Measurements from ENCODE around the gene TPRG1L. TPM values are rescaled to one million over a fixed set of nuclear protein-coding genes. Genes with fewer than 3 reads are reported as not detected.
"Not testable (repeated sequence)": the region's sequence is repeated elsewhere in the genome, so short reads cannot be mapped to it uniquely, and the experiment has no call there.

The TPRG1L gene
- total RNA-seq, 1 experiment from 2014 or later: 22.0 TPM

DNA sequence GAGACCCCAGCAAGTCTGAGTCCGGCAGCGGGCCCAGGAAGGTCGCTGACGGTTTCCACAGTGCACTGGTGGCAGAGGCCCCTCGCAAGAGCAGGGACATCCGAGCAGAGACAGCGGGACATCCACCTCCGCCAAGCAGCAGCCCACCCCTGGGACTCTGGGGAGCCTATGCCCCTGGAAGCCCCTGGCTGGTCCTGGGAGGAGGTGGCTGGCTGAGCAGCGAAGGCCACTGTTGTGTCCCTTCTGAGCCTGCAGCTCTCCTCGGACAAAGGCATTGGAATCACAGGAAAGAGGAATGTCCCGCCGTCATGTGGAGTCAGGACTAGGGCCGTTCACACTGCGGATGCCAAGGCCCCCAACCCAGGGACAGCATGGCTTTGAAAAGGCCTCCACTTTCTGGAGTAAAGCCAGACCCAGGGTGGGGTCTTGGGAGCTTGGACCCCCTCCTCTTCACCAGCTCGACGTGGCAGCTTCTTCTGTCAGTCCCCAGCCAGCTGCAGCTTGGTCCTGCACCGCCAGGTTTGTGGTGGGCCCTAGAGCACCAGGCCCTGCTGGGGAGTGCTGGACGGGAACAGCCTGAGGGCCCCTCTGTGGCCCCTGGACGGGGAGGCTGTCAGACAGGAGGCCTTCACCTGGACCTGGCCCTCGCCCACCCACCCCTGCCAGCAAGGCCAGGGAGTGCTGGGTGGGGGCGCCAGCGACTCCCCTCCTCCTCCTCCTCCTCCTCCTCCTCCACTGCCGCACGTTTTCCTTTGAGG, 14.9 kb upstream of the TPRG1L start:
- Histone ChIP-seq H3K36me3 (replicated peaks; ENCODE audit: control insufficient read depth, insufficient read depth, low read length) (no peaks in the 10 kb centered on the region; the same call in 1 of the 2 replicates), H3K27me3 (ENCODE audit: control insufficient read depth, insufficient read depth, low read length) (peaks cover 19% of the 10 kb centered on the region), H3K4me3 (ENCODE audit: insufficient read depth, low read depth, low read length) (no peak overlapping the region; the same call in 1 of the 2 replicates)
- peak; percentile 81 for DNase-seq

DNA sequence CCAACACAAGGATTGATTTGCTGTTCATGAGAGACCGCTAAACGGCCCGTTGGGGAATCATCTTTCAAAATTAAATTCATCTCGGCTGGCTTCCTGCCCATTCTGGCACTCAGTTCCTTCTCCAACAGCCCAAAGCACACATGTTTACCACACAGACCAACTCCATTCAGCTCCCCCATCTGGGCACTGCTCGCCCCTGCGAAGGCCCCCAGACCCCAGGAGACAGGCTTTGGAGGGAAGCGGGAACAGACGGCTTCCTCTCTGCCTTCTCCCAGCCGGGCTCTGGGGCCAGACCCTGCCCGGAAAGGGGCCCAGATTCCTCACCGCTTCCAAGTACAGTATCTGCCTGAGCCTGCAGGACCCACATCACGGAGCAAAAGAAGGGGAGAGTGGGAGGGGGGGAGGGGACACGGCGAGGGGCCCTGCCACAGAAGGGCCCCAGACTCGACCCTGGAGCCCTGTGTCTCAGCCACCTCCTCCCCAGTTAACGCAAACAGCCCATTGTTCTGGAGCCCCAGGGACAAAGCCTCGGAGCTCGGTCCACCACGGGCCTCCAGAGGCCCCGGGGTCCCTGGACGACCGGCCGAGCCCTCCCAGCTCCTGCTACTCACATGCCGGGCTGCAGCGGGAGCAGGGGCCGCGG, 14.2 kb upstream of the TPRG1L start:
- no peaks in the 10 kb centered on the region; the same call in 1 of the 2 replicates for H3K36me3 ChIP-seq (replicated peaks; ENCODE audit: control insufficient read depth, insufficient read depth, low read length)
- peak; percentile 84 for DNase-seq
- peak overlapping the region; percentile 77 for H3K4me3 ChIP-seq (ENCODE audit: insufficient read depth, low read depth, low read length)
- H3K27me3 ChIP-seq (ENCODE audit: control insufficient read depth, insufficient read depth, low read length): peaks cover 19% of the 10 kb centered on the region

DNA sequence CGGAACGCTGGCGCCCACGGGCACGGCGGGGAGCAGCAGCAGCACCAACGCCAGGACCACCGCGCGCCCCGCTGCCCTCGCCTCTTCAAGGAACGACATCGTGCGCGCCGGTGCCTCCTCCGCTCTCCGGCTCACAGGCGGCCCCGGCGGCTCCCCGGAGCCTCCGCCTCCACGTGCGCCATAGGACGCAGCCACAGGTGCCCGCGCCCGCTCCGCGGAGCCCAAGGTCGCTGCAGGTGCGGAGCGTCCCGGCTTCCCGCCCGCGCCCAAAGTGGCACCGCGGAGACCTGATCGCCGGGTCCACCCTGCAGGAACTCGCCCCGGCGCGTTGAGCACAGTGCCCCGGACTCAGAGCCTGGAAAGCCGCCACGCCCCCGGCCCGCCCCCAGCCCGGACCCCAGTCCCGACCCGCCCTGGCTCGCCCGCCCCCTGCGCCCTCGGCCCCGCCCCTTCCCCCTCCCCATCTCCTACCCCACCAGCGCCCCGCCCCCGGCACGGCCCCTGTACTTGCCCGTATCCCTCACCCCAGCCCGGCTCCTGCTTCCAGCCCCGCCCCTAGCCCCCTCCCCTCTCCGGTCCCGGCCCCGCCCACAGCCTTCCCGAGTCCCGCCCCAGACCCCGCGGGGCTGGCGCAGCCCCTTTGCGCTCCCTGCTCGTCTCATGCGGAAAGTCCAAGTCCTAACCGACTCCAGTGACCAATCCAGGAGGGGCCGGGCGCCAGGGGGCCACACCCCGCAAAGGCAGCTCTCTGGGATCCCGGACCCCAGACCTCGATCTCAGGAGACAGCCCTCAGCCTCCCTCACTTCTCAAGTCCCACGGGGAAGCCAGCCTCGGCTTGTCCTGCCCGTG, 13.4 kb upstream of the TPRG1L start, which contains the start of gene MEGF6:
MEGF6 (minus strand) TSS at position 339 of the 850 bp plus-strand sequence; CDS start at position 99, 240 bp downstream.
- DNase-seq: peak; percentile 100
- peaks cover 19% of the 10 kb centered on the region for H3K27me3 ChIP-seq (ENCODE audit: control insufficient read depth, insufficient read depth, low read length)
- no peaks in the 10 kb centered on the region; the same call in 1 of the 2 replicates for H3K36me3 ChIP-seq (replicated peaks; ENCODE audit: control insufficient read depth, insufficient read depth, low read length)
- peak within 1 kb of the TSS; percentile 77 for H3K4me3 ChIP-seq (ENCODE audit: insufficient read depth, low read depth, low read length)

DNA sequence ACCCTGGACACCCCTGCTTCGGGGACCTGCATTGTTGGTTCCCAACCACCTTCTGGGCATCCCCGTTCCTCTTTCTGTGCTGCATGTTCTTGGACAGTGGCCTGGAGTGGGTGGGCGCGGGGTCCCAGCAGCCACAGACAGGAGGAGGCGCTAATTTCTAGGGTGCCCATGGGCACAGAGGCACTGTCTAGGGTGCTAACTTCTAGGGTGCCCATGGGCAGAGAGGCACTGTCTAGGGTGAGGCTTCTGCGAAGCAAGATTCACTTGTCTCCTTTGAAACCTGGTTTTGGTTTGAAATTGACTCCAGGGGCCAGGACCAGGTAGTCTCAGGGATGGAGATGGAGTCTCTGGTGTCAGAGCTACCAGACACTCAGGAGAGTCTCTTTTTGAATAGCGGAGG, 12.7 kb upstream of the TPRG1L start:
- peak overlapping the region; percentile 38 for H3K4me3 ChIP-seq (ENCODE audit: insufficient read depth, low read depth, low read length)
- no peaks in the 10 kb centered on the region; the same call in 1 of the 2 replicates for H3K36me3 ChIP-seq (replicated peaks; ENCODE audit: control insufficient read depth, insufficient read depth, low read length)
- no peak for DNase-seq
- H3K27me3 ChIP-seq (ENCODE audit: control insufficient read depth, insufficient read depth, low read length): peaks cover 19% of the 10 kb centered on the region

DNA sequence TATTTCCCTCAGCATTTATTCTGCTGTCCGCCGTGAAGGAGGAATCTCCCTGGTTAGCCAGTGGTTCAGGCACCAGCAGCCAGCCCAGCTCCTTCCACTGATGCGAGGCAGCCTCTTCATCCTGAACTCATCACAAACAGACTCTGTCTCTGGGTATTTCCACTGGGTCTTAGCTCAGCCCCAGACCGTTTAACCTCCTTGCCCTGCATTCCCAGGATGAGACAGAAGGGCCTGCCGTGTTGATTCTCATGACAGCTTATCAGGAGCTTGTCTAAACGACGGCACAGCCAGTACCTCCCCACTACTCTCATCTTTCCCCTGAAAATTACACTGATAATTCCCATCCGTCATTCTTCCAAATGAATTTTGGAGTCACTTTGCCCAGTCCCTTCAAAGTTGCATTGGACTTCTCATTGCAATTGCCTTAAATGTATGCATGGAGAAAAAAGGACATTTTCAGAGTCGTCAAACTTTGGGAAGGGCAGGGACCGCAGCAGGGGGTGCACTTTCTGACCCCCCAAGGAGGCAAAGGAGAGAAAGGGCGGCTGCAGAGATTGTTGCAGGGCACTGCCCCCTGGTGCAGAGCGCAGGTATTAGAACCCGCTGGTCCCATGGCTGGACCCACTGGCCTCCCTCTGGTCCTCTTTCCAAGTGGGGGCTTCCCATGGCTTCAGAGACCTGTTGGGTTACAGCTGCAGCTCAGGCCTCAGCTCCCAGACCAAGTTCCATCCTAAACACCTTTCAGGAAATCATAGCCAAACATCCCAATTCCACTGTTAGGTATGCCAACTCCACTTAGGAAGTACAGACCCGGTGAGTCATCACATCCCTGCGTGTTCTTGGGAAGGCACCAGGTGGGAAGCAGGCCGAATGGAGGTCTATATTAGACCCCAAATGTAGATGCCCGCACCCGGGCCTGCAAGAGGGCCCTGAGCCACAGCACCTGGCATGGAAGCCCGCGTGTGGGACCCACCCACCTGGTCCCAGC, 9.8 kb upstream of the TPRG1L start:
- peak; percentile 92 for DNase-seq
- no peaks in the 10 kb centered on the region for H3K36me3 ChIP-seq (replicated peaks; ENCODE audit: control insufficient read depth, insufficient read depth, low read length)
- H3K27me3 ChIP-seq (ENCODE audit: control insufficient read depth, insufficient read depth, low read length): peaks cover 19% of the 10 kb centered on the region
- H3K4me3 ChIP-seq (ENCODE audit: insufficient read depth, low read depth, low read length): no peak overlapping the region

DNA sequence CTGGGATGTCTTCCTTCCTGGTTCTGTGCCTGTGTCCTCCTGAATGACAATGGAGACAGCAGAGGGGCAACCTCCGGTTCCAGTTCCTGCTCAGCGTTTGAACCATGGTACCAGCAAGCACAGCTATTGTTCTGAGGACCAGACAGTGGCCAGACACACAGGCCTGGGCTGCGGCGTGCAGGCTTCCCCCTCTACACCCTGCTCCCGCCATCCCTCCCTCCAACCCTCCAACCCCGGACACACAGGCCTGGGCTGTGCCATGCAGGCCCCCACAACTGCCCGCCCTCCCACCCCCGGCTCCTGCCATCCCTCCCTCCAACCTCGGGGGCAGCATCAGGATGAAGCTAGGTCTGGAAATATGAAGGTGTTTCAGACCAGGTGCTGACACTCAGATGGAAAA, 8.0 kb upstream of the TPRG1L start:
- Histone ChIP-seq H3K27me3 (ENCODE audit: control insufficient read depth, insufficient read depth, low read length) (peaks cover 13% of the 10 kb centered on the region), H3K36me3 (replicated peaks; ENCODE audit: control insufficient read depth, insufficient read depth, low read length) (no peaks in the 10 kb centered on the region), H3K4me3 (ENCODE audit: insufficient read depth, low read depth, low read length) (no peak overlapping the region)
- no peak for DNase-seq

DNA sequence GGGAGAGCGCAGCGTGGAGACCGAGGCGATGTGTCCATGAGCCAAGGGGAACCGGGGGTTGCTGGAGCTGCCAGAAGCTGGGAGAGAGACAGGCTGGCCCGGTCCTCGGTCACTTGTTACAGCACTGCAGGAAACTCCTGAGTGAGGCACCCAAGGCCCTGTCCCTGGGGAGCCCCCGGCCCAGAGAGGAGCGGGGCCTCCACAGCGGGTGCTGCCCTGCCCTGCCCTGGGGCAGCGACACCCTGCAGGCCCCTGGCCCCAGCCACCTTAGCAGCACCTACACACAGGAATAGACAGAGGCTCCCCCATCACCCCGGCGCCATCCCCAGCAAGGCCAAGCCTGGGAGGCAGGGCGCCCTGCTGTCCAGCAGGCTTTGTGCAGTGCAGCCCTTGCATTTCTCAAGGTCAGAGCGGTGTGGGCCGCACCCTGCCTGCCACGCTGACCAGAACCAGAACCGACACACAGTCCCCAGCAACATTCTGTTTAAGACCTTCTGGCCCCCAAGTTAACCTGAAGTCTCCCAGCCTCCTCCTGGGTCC, 6.9 kb upstream of the TPRG1L start:
- H3K27me3 ChIP-seq (ENCODE audit: control insufficient read depth, insufficient read depth, low read length): peaks cover 4% of the 10 kb centered on the region
- DNase-seq: no peak
- no peaks in the 10 kb centered on the region for H3K36me3 ChIP-seq (replicated peaks; ENCODE audit: control insufficient read depth, insufficient read depth, low read length)
- no peak overlapping the region for H3K4me3 ChIP-seq (ENCODE audit: insufficient read depth, low read depth, low read length)

DNA sequence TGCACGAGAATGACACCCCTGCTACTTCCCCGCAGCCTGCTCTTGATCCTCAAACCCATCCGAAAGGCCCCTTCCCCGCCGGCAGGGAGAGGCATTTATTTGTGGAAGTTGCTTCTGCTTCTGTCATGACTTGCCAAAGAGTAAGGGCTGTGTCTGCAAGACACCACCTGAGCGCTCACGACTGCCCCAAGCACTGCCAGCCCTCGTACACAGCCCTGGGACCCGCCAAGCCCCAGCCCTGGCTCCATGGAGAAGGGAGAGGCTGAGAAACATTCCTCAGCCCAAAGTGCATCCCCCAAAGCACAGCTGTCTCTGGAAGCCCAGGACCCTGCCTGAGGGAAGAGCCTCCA, 6.3 kb upstream of the TPRG1L start:
- DNase-seq: no peak
- no peaks in the 10 kb centered on the region for H3K36me3 ChIP-seq (replicated peaks; ENCODE audit: control insufficient read depth, insufficient read depth, low read length)
- peaks cover 5% of the 10 kb centered on the region for H3K27me3 ChIP-seq (ENCODE audit: control insufficient read depth, insufficient read depth, low read length)
- H3K4me3 ChIP-seq (ENCODE audit: insufficient read depth, low read depth, low read length): no peak overlapping the region

DNA sequence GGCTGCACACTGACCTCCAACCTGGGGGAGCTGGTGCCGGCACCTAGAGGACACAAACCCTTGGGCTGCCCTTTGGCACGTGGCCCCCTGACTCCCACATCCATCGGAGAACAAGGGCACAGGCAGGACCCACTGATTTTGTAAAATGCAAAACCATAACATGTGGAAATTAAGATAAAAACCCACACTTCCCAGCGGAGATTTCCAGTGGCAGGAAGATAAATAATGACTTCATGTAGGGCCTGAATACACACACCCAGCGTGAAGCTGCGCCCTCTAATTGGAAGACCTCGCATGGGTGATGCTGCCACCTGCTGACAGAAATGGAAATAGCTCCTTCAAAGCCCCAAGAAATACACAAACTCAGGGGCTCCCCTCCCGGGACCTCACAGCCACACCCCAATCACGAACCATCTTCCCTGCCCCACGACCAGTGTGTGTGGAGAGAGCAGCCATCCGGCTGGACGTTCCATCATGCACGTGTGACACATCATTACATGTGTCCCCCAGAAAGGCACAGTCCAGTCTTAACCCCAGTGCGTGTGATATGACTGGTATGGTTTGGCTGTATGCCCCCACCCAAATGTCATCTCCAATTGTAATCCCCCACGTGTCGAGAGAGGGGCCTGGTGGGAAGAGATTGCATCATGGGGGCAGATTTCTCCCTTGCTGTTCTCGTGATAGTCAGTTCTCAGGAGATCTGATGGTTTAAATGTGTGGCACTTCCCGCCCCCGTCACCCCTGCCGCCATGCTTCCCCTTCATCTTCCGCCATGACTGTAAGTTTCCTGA, 5.7 kb upstream of the TPRG1L start:
- Histone ChIP-seq H3K36me3 (replicated peaks; ENCODE audit: control insufficient read depth, insufficient read depth, low read length) (no peaks in the 10 kb centered on the region), H3K27me3 (ENCODE audit: control insufficient read depth, insufficient read depth, low read length) (peaks cover 5% of the 10 kb centered on the region), H3K4me3 (ENCODE audit: insufficient read depth, low read depth, low read length) (no peak overlapping the region)
- DNase-seq: peak; percentile 93

DNA sequence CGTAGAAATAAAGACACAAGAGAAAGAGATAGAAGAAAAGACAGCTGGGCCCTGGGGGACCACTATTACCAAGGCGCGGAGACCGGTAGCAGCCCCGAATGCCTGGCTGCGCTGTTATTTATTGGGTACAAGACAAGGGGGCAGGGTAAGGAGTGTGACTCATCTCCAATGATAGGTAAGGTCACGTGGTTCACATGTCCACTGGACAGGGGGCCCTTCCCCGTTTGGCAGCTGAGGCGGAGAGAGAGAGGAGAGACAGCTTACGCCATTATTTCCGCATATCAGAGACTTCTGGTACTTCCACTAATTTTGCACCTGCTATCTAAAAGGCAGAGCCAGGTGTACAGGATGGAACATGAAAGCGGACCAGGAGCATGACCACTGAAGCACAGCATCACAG, 4.1 kb upstream of the TPRG1L start:
- Histone ChIP-seq H3K27me3 (ENCODE audit: control insufficient read depth, insufficient read depth, low read length) (peaks cover 5% of the 10 kb centered on the region), H3K36me3 (replicated peaks; ENCODE audit: control insufficient read depth, insufficient read depth, low read length) (no peaks in the 10 kb centered on the region), H3K4me3 (ENCODE audit: insufficient read depth, low read depth, low read length) (no peak overlapping the region)
- no peak for DNase-seq

DNA sequence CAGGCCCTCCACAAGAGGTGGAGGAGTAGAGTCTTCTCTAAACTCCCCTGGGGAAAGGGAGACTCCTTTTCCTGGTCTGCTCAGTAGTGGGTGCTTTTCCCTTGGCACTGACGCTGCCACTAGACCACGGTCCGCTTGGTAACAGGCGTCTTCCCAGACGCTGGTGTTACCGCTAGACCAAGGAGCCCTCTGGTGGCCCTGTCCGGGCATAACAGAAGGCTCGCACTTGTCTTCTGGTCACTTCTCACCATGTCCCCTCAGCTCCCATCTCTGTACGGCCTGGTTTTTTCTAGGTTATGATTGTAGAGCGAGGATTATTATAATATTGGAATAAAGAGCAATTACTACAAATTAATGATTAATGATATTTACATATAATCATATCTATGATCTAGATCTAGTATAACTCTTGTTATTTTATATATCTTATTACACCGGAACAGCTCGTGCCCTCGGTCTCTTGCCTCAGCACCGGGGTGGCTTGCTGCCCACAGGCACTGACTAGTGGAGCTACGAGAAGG, 3.6 kb upstream of the TPRG1L start:
- not testable (repeated sequence) for DNase-seq; H3K36me3 ChIP-seq (replicated peaks; ENCODE audit: control insufficient read depth, insufficient read depth, low read length); H3K27me3 ChIP-seq (ENCODE audit: control insufficient read depth, insufficient read depth, low read length); H3K4me3 ChIP-seq (ENCODE audit: insufficient read depth, low read depth, low read length)

DNA sequence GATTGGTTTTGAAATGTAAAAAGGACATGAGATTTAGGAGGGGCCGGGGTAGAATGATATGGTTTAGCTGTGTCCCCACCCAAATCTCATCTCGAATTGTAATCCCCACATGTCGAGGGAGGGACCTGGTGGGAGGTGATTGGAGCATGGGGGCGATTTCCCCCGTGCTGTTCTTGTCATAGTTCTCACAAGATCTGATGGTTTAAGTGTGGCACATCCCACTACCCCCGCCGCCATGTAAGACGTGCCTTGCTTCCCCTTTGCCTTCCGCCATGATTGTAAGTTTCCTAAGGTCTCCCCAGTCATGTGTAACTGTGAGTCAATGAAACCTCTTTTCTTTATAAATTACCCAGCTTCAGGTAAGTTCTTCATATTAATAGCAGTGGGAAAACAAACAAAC, 2.7 kb upstream of the TPRG1L start:
- H3K36me3 ChIP-seq (replicated peaks; ENCODE audit: control insufficient read depth, insufficient read depth, low read length); H3K4me3 ChIP-seq (ENCODE audit: insufficient read depth, low read depth, low read length); DNase-seq; H3K27me3 ChIP-seq (ENCODE audit: control insufficient read depth, insufficient read depth, low read length): not testable (repeated sequence)

All from H7 (cell line).